GM06990 (cell line): ENCODE results near the gene DDX60.

ENCODE experiments used
- DNase-seq: peaks from one replicate; pipeline ENCODE4 v3.0.0-alpha.2; 2011; ENCODE audit not compliant: insufficient read length; ENCODE audit errors: extremely low read depth
- H3K27me3 ChIP-seq: replicated peaks from 2 replicates; pipeline ENCODE4 v1.6.0; 2011; ENCODE audit warnings: low read length; ENCODE audit not compliant: control insufficient read depth, insufficient read depth
- H3K36me3 ChIP-seq: 2 replicates; pipeline ENCODE4 v1.5.1; 2011; ENCODE audit warnings: low read length; ENCODE audit not compliant: control insufficient read depth, insufficient read depth
- H3K4me3 ChIP-seq: replicated peaks from 2 replicates; pipeline ENCODE4 v1.5.1; 2011; ENCODE audit warnings: low read depth, mild to moderate bottlenecking, control low read depth, low read length
- TF ChIP-seq, protein P1 (sequence below): IDR thresholded peaks from 2 replicates; pipeline ENCODE4 v1.5.1; 2011; ENCODE audit warnings: low read length, control low read depth, mild to moderate bottlenecking, inconsistent platforms; ENCODE audit not compliant: insufficient read depth, poor library complexity, severe bottlenecking

Gene DDX60

GRCh38 chr4:168197926-168198325, 120.6 kb downstream of the DDX60 start:
- Histone ChIP-seq H3K27me3 (no peaks in the 10 kb centered on the region), H3K4me3 (no peak overlapping the region), H3K36me3 (no peaks in the 10 kb centered on the region)
- TF ChIP-seq, protein P1, sequence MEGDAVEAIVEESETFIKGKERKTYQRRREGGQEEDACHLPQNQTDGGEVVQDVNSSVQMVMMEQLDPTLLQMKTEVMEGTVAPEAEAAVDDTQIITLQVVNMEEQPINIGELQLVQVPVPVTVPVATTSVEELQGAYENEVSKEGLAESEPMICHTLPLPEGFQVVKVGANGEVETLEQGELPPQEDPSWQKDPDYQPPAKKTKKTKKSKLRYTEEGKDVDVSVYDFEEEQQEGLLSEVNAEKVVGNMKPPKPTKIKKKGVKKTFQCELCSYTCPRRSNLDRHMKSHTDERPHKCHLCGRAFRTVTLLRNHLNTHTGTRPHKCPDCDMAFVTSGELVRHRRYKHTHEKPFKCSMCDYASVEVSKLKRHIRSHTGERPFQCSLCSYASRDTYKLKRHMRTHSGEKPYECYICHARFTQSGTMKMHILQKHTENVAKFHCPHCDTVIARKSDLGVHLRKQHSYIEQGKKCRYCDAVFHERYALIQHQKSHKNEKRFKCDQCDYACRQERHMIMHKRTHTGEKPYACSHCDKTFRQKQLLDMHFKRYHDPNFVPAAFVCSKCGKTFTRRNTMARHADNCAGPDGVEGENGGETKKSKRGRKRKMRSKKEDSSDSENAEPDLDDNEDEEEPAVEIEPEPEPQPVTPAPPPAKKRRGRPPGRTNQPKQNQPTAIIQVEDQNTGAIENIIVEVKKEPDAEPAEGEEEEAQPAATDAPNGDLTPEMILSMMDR, result no peak
- no peak for DNase-seq

DNA sequence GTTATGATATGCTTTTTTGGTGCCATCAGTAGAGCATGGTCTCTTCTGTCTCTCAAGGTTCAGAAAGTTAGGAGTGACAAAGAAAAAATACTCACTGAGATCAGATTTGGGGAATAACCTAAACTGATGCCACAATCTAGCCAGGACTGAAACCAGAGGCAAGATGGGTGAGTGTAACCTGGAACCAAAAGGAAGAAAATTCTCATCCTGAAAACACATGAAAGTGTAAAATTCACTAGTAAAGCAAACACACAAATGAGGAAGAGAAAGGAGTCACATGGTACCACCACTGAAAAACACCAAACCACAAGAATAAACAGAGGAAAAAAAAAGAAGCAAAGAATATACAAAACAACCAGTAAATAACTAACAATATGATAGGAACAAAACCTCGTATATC, 129.8 kb downstream of the DDX60 start:
- no peak for DNase-seq
- H3K27me3 ChIP-seq, result no peaks in the 10 kb centered on the region
- H3K36me3 ChIP-seq, result no peaks in the 10 kb centered on the region
- TF ChIP-seq, protein P1, result no peak
- H3K4me3 ChIP-seq, result no peak overlapping the region

DNA sequence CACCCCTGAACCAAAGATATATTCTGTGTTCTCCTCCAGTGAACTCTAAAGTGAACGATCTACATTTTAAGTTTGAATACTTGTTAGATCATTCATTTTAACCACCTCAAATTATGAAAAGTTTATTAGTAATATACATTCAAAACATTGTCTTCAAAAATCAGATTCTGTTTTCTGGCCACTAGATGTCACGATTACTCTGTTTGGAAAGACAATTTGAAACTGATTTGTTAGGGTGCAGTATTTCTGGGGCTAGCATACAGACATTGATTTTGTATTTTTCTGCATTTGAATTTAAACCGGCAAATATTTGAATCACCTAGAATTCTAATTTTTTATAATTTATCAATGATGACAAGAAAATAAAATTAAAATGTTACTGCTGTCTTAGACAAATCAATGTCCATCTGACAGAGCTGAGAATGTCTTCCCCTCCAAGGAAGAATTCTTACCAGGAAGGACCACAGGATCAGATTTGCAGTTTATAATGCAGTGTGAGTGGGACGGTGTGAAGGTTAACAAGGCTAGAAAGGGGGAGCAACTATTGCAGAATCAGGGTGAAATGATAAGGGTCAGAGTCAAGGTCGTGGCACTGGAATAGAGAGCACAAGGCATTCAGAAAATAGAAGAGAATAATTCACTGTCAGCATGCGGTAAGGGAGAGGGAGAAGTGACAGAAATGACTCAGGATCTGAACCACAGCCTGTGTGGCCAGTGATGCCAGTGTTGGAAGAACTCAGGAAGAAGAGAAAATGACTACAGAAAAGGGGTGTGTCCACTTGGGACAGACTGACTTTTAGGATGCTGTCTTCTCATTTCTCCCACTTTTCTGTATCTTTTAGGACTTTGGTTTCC, 134.6 kb downstream of the DDX60 start:
- TF ChIP-seq, protein P1, result peak; percentile 39
- H3K36me3 ChIP-seq, result no peaks in the 10 kb centered on the region
- H3K27me3 ChIP-seq, result no peaks in the 10 kb centered on the region
- peak; percentile 31 for DNase-seq
- no peak overlapping the region for H3K4me3 ChIP-seq

GRCh38 chr4:168177546-168178149, 140.9 kb downstream of the DDX60 start:
- no peaks in the 10 kb centered on the region for H3K36me3 ChIP-seq
- TF ChIP-seq, protein P1, result no peak
- no peak for DNase-seq
- H3K4me3 ChIP-seq, result no peak overlapping the region
- H3K27me3 ChIP-seq, result no peaks in the 10 kb centered on the region

- TF ChIP-seq, protein P1, result no peak
- Histone ChIP-seq H3K4me3 (no peak overlapping the region), H3K36me3 (no peaks in the 10 kb centered on the region), H3K27me3 (no peaks in the 10 kb centered on the region)
- no peak for DNase-seq
Observed at GRCh38 chr4:168174308-168174707, 144.2 kb downstream of the DDX60 start.
